GM12892 (cell line): ENCODE measurements around the gene CGA.

ENCODE experiments used
- POLR2A ChIP-seq: IDR thresholded peaks from 2 replicates; pipeline ENCODE4 v1.6.1; 2011; ENCODE audit warnings: low read depth, low read length, control low read depth
- TAF1 ChIP-seq: IDR thresholded peaks from 2 replicates; pipeline ENCODE4 v1.6.1; 2011; ENCODE audit warnings: low read depth, mild to moderate bottlenecking, control low read depth, low read length, borderline replicate concordance

- TF ChIP-seq POLR2A (no peak), TAF1 (no peak)
These were observed 31.6 kb upstream of the CGA start for GRCh38 chr6:87126501-87126900.
